K562 (cell line): Measurements from ENCODE around the gene AIG1. TPM values are rescaled to one million over a fixed set of nuclear protein-coding genes. Genes with fewer than 3 reads are reported as not detected.

Source experiments
- ATAC-seq: fragments of 200-7000 bp; cut with Tn5 transposase; 3 replicates; pipeline ENCODE4 v1.9.1; 2020; ENCODE audit warnings: moderate library complexity
- BruUV-seq: library from RNA; stranded (reverse); fragments of 400-500 nt; replicated peaks from 2 replicates; lab custom pipeline; 2021; lab: Mats Ljungman, UMichigan
- CTCF ChIA-PET: fragments of 300-600 bp; formaldehyde crosslinking; extraction: SDS; loops from one replicate; lab custom pipeline; 2021; ENCODE audit warnings: low intra/inter-chr PET ratio; lab: Yijun Ruan, JAX
- POLR2A ChIA-PET: fragments of 300-600, 350-650 bp; sonication (Branson Sonifier 250); formaldehyde crosslinking; extraction: SDS; loops from one replicate; lab custom pipeline; 2021; ENCODE audit warnings: antibody characterized with exemption, inconsistent platforms; lab: Yijun Ruan, JAX
- DNase-seq, 4 experiments: peaks; one replicate each; pipeline versions ENCODE4 v3.0.0 to v3.0.0-alpha.2; 2011 to 2018; ENCODE audit warnings: low spot score in 3 of 4, mixed read lengths in 3 of 4; ENCODE audit errors: extremely low read depth in 1 of 4
- FAIRE-seq: peaks from 2 replicates; lab custom pipeline; 2011; peaks lifted over from hg19 to GRCh38; lab: Jason Lieb, UNC
- H2AFZ ChIP-seq: 2 replicates; pipeline ENCODE4 v1.6.0; 2011; ENCODE audit warnings: low read depth, low read length, control low read depth, inconsistent platforms
- H3K27ac ChIP-seq: fragments of 200-600 bp; 3 replicates; pipeline ENCODE4 v1.8.0; 2011; ENCODE audit warnings: low read depth, mild to moderate bottlenecking, control low read depth, inconsistent platforms, low read length, moderate library complexity, mixed read lengths; ENCODE audit errors: extremely low read depth
- H3K27me3 ChIP-seq, 2 experiments: fragments of 300-600 bp in 1 of 2; 2 replicates in 1 of 2; 3 replicates in 1 of 2; pipeline versions ENCODE4 v1.6.0 to v1.8.0; 2011; ENCODE audit warnings: inconsistent platforms in 2 of 2, low read length in 2 of 2, mild to moderate bottlenecking in 1 of 2, mixed read lengths in 1 of 2, moderate library complexity in 1 of 2; ENCODE audit not compliant: control insufficient read depth in 2 of 2, insufficient read depth in 2 of 2
- H3K36me3 ChIP-seq: fragments of 300-600 bp; 3 replicates; pipeline ENCODE4 v1.8.0; 2011; ENCODE audit warnings: mild to moderate bottlenecking, low read length, inconsistent platforms; ENCODE audit not compliant: control insufficient read depth, insufficient read depth
- H3K4me1 ChIP-seq, 2 experiments: fragments of 200-600 bp in 1 of 2; replicated peaks in 1 of 2; 2 replicates in 1 of 2; 3 replicates in 1 of 2; pipeline versions ENCODE4 v1.5.1 to v1.8.0; 2011; ENCODE audit warnings: inconsistent platforms in 2 of 2, low read length in 2 of 2, mild to moderate bottlenecking in 1 of 2, mixed read lengths in 1 of 2, moderate library complexity in 1 of 2; ENCODE audit not compliant: control insufficient read depth in 2 of 2, insufficient read depth in 2 of 2
- H3K4me2 ChIP-seq: 2 replicates; pipeline ENCODE4 v1.6.1; 2011; ENCODE audit warnings: low read length, control low read depth, inconsistent platforms, mixed read lengths; ENCODE audit not compliant: insufficient read depth
- H3K4me3 ChIP-seq: fragments of 200-600 bp; sonication (generic), shearing (Covaris generic); 2 replicates; pipeline ENCODE4 v1.5.1; 2016; ENCODE audit warnings: control low read depth, inconsistent platforms
- H3K79me2 ChIP-seq: fragments of 200-600 bp; 3 replicates; pipeline ENCODE4 v1.8.0; 2011; ENCODE audit warnings: low read length, inconsistent platforms; ENCODE audit not compliant: control insufficient read depth, insufficient read depth
- H3K9ac ChIP-seq, 2 experiments: 2 replicates each; pipeline versions ENCODE4 v1.6.0 to v1.6.1; 2011; ENCODE audit warnings: low read depth in 2 of 2, low read length in 2 of 2, control low read depth in 1 of 2, inconsistent platforms in 1 of 2, mild to moderate bottlenecking in 1 of 2, mixed read lengths in 1 of 2; ENCODE audit not compliant: insufficient read depth in 1 of 2
- H3K9me1 ChIP-seq: one replicate; pipeline ENCODE4 v1.6.0; 2011; ENCODE audit warnings: inconsistent platforms, mild to moderate bottlenecking, low read length, moderate library complexity; ENCODE audit not compliant: control insufficient read depth, insufficient read depth
- H3K9me3 ChIP-seq: replicated peaks from 2 replicates; pipeline ENCODE4 v1.5.1; 2011; ENCODE audit warnings: low read depth, low read length, inconsistent platforms; ENCODE audit not compliant: control insufficient read depth, insufficient read depth
- H4K20me1 ChIP-seq: replicated peaks from 2 replicates; pipeline ENCODE4 v1.6.1; 2011; ENCODE audit warnings: low read length, inconsistent platforms, mixed read lengths; ENCODE audit not compliant: control insufficient read depth, insufficient read depth
- BDP1 ChIP-seq: IDR thresholded peaks from 3 replicates; pipeline ENCODE4 v1.6.1; 2011; ENCODE audit not compliant: insufficient read length, insufficient read depth
- CHCHD3 ChIP-seq: fragments of 250-450 bp; sonication (Bioruptor Pico); IDR thresholded peaks from 2 replicates; pipeline ENCODE4 v2.1.2; 2022; ENCODE audit warnings: mild to moderate bottlenecking
- EGR1 ChIP-seq: fragments of 450-650 bp; conservative IDR thresholded peaks from 2 replicates; pipeline ENCODE4 v1.6.1; 2017; ENCODE audit warnings: mild to moderate bottlenecking
- ELF4 ChIP-seq: fragments of 450-650 bp; formaldehyde crosslinking; IDR thresholded peaks from 2 replicates; pipeline ENCODE4 v1.4.0; 2022; ENCODE audit warnings: missing genetic modification characterization
- HOXB6 ChIP-seq: fragments of 250-450 bp; sonication (Bioruptor Pico); IDR thresholded peaks from 2 replicates; pipeline ENCODE4 v1.5.1; 2022; ENCODE audit warnings: mild to moderate bottlenecking, borderline replicate concordance
- MIER1 ChIP-seq: fragments of 450-650 bp; IDR thresholded peaks from 2 replicates; pipeline ENCODE4 v1.6.1; 2016; ENCODE audit warnings: antibody characterized with exemption, mild to moderate bottlenecking, low read depth
- NBN ChIP-seq: fragments of 450-650 bp; IDR thresholded peaks from 2 replicates; pipeline ENCODE4 v1.6.1; 2016; ENCODE audit warnings: low read depth, mild to moderate bottlenecking
- PML ChIP-seq: IDR thresholded peaks from 2 replicates; pipeline ENCODE4 v1.6.1; 2012; ENCODE audit warnings: low read length, inconsistent platforms
- RBM15 ChIP-seq: fragments of 200-400 bp; formaldehyde crosslinking; IDR thresholded peaks from 2 replicates; pipeline ENCODE4 v1.6.1; 2018; ENCODE audit warnings: mild to moderate bottlenecking, low read length, moderate library complexity; ENCODE audit not compliant: insufficient read depth
- RCOR1 ChIP-seq, 2 experiments: IDR thresholded peaks; 2 replicates each; pipeline ENCODE4 v1.6.1; 2012; ENCODE audit warnings: low read depth in 2 of 2, low read length in 2 of 2, borderline replicate concordance in 1 of 2, improper control_type of control experiment in 1 of 2
- SMARCA5 ChIP-seq: fragments of 450-650 bp; IDR thresholded peaks from 2 replicates; pipeline ENCODE4 v1.6.1; 2016
- SRSF3 ChIP-seq: fragments of 200-400 bp; formaldehyde crosslinking; IDR thresholded peaks from 2 replicates; pipeline ENCODE4 v1.6.1; 2016; ENCODE audit warnings: mild to moderate bottlenecking, low read length, moderate library complexity; ENCODE audit not compliant: insufficient read depth
- ZBTB17 ChIP-seq: fragments of 450-650 bp; formaldehyde crosslinking; IDR thresholded peaks from 2 replicates; pipeline ENCODE4 v1.4.0; 2020; ENCODE audit warnings: mild to moderate bottlenecking
- ZBTB43 ChIP-seq: sonication (generic); formaldehyde crosslinking; IDR thresholded peaks from 2 replicates; pipeline ENCODE4 v1.8.0; 2023; ENCODE audit warnings: mild to moderate bottlenecking, missing genetic modification reagents
- ZBTB8A ChIP-seq: fragments of 450-650 bp; IDR thresholded peaks from 2 replicates; pipeline ENCODE4 v1.6.1; 2018; ENCODE audit warnings: mild to moderate bottlenecking, moderate library complexity; ENCODE audit not compliant: partially characterized antibody
- ZNF12 ChIP-seq: sonication (generic); formaldehyde crosslinking; IDR thresholded peaks from 2 replicates; pipeline ENCODE4 v1.4.0; 2020; ENCODE audit warnings: mild to moderate bottlenecking, missing genetic modification reagents
- ZNF133 ChIP-seq: fragments of 250-450 bp; sonication (Bioruptor Pico); IDR thresholded peaks from 2 replicates; pipeline ENCODE4 v1.4.0; 2020; ENCODE audit warnings: mild to moderate bottlenecking
- ZNF354B ChIP-seq: fragments of 250-450 bp; sonication (Bioruptor Pico); IDR thresholded peaks from 2 replicates; pipeline ENCODE4 v1.4.0; 2020
- WGBS: fragments of 100-300 bp; shearing (Covaris generic); methylation state at CpG from one replicate; pipeline ENCODE4 v1.1.6; 2016; ENCODE audit warnings: low coverage, mixed read lengths; ENCODE audit not compliant: insufficient coverage; ENCODE audit errors: missing lambda C conversion rate; 5-methylcytosine and 5-hydroxymethylcytosine counted together
- in situ Hi-C: fragments of 300-500 bp; cut with MboI; formaldehyde crosslinking; loops from 4 replicates; pipeline ENCODE4 v1.15.0; 2018; ENCODE audit warnings: inconsistent platforms, mixed read lengths
- intact Hi-C: fragments of 100-400 bp; cut with micrococcal nuclease; formaldehyde crosslinking; loops from 2 replicates; pipeline ENCODE4 v1.14.2; 2022
- polyA plus RNA-seq, 8 experiments: library from polyadenylated mRNA; depleted of rRNA in 4 of 8; stranded (reverse) in 5 of 8; unstranded in 3 of 8; fragments of >200 nt; fragmentation: Nextera tagmentation in 2 of 8; fragmentation: Illumina TruSeq in 1 of 8; extraction: Ambion mirVana in 2 of 8; extraction: Trizol in 1 of 8; gene quantifications; 2 replicates each; pipeline versions ENCODE4 v1.2.1 to v1.2.3, GENCODE V29; 2011 to 2014; ENCODE audit warnings: inconsistent platforms in 1 of 8, missing spikeins in 1 of 8
- total RNA-seq, 7 experiments: library from RNA; depleted of rRNA in 6 of 7; stranded (reverse); fragments of >200 nt in 6 of 7; fragmentation: Illumina TruSeq in 2 of 7; extraction: Trizol in 2 of 7; gene quantifications; 2 replicates each; pipeline versions ENCODE4 v1.2.1 to v1.2.3, GENCODE V29; 2011 to 2021; ENCODE audit warnings: low replicate concordance in 1 of 7

Gene AIG1
- total and polyA plus RNA-seq, 9 of the 15 experiments (the other 6 are each of a cell fraction or from before 2014, with no cell fraction given), result 74.8 to 333 (median 127) TPM

GRCh38 chr6:143247586-143247985 lies 186.9 kb downstream of the AIG1 start:
- DNase-seq, result no peak
- ATAC-seq, result no peak

DNA sequence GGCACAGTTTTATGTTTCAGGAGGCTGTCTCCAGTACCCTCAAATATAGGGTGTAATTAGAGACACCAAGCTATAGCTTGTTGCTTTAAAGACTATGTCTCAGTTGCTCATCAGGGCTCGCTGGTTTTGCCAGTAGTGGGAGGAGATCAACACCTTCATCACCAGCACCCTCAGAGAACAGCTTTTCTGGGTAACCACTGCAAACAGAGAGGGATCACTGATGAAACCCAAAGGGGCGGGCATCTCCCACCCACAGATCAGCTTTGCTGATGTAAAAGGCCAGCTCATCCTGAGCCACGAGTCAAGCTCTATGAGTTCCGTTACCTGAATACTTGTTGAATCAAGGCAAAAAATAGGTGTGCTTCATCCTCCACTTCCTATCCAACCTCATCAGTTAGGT lies 187.7 kb downstream of the AIG1 start:
- Histone ChIP-seq H3K79me2 (no peaks in the 10 kb centered on the region), H3K27me3 (no peaks in the 10 kb centered on the region), H3K27ac (no peak overlapping the region), H3K36me3 (peaks cover 22% of the 10 kb centered on the region; the same call in 2 of the 3 replicates), H3K9ac (no peak overlapping the region), H2AFZ (no peak overlapping the region), H3K4me1 (no peaks in the 10 kb centered on the region; a peak in 1 of 5 replicates), H3K9me3 (0 out of 2 replicates have a peak, but pooled peaks cover 4% of the 10 kb centered on the region), H3K4me3 (no peak overlapping the region), H3K4me2 (no peak overlapping the region), H3K9me1 (no peaks in the 10 kb centered on the region), H4K20me1 (no peaks in the 10 kb centered on the region)
- 62% methylated on average over 4 of the region's 4 CpGs for WGBS
- in situ Hi-C loops, result no loop called here
- CTCF ChIA-PET, result no interaction called here
- no TSS peak for BruUV-seq
- POLR2A ChIA-PET, result interaction anchor here (0.7 kb wide), 1 partner anchor 350 kb away, joined by 3 read pairs; no protein-coding TSS in a partner anchor
- ATAC-seq (no peak), FAIRE-seq (no peak), DNase-seq (no peak)
- intact Hi-C loops, result no loop called here
- no peak for TF ChIP-seq PML
- no peak for TF ChIP-seq RBM15
- TF ChIP-seq MIER1, result no peak
- no peak for TF ChIP-seq ZNF133 (CRISPR knock-in tag)
- TF ChIP-seq ZNF12, result no peak
- TF ChIP-seq ELF4 (CRISPR knock-in tag), result no peak
- TF ChIP-seq BDP1, result no peak
- TF ChIP-seq HOXB6 (CRISPR knock-in tag), result no peak
- TF ChIP-seq SRSF3, result no peak
- TF ChIP-seq ZNF354B (CRISPR knock-in tag), result no peak
- no peak for TF ChIP-seq ZBTB43 (CRISPR knock-in tag)
- TF ChIP-seq ZBTB17 (CRISPR knock-in tag), result no peak
- no peak for TF ChIP-seq EGR1
- TF ChIP-seq ZBTB8A, result no peak
- no peak for TF ChIP-seq SMARCA5

More at GRCh38 chr6:143247586-143247985, 186.9 kb downstream of the AIG1 start:
- Histone ChIP-seq H3K27me3 (no peaks in the 10 kb centered on the region), H3K9me1 (no peaks in the 10 kb centered on the region), H3K27ac (no peak overlapping the region), H3K4me1 (no peaks in the 10 kb centered on the region; a peak in 1 of 5 replicates), H3K9me3 (0 out of 2 replicates have a peak, but pooled peaks cover 4% of the 10 kb centered on the region), H3K9ac (no peak overlapping the region), H3K4me3 (no peak overlapping the region), H2AFZ (no peak overlapping the region), H3K36me3 (peaks cover 29% of the 10 kb centered on the region; the same call in 2 of the 3 replicates), H3K4me2 (no peak overlapping the region), H3K79me2 (no peaks in the 10 kb centered on the region)
- intact Hi-C loops, result no loop called here
- WGBS, result 72% methylated on average over 3 of the region's 3 CpGs
- CTCF ChIA-PET, result no interaction called here
- no TSS peak for BruUV-seq
- POLR2A ChIA-PET, result no interaction called here
- in situ Hi-C loops, result no loop called here
- TF ChIP-seq NBN (no peak), RCOR1 (IDR thresholded peaks at IDR 0.05; ENCODE audit: borderline replicate concordance in 1 of 2, low read depth in 2 of 2, low read length in 2 of 2) (no peak), CHCHD3 (CRISPR knock-in tag) (no peak)
- TF ChIP-seq, all 486 proteins: peak for 0
- FAIRE-seq, result no peak
- no peaks in the 10 kb centered on the region for H4K20me1 ChIP-seq
